Parathyroid adenoma (tissue), 2 donors: Measurements from ENCODE around the gene SLC26A3.

Experiments
- H2AFZ ChIP-seq: fragments of 300-600 bp; sonication (generic); one replicate; pipeline ENCODE4 v1.7.0; 2017; ENCODE audit warnings: antibody characterized with exemption, mild to moderate bottlenecking
- H3K27ac ChIP-seq: fragments of 300-600 bp; sonication (generic); one replicate; pipeline ENCODE4 v1.7.0; 2017
- H3K27me3 ChIP-seq: fragments of 300-600 bp; sonication (generic); one replicate; pipeline ENCODE4 v1.7.0; 2017; ENCODE audit warnings: low read length; ENCODE audit not compliant: control insufficient read depth, insufficient read depth
- H3K36me3 ChIP-seq: fragments of 300-600 bp; sonication (generic); one replicate; pipeline ENCODE4 v1.7.0; 2017; ENCODE audit warnings: low read length; ENCODE audit not compliant: control insufficient read depth, insufficient read depth
- H3K4me1 ChIP-seq: fragments of 300-600 bp; sonication (generic); one replicate; pipeline ENCODE4 v1.7.0; 2017; ENCODE audit warnings: control low read depth
- H3K4me2 ChIP-seq: fragments of 300-600 bp; sonication (generic); one replicate; pipeline ENCODE4 v1.7.0; 2017; ENCODE audit warnings: low read length
- H3K4me3 ChIP-seq: fragments of 300-600 bp; sonication (generic); one replicate; pipeline ENCODE4 v1.7.0; 2017; ENCODE audit warnings: low read depth, low read length
- H3K79me2 ChIP-seq: fragments of 300-600 bp; sonication (generic); one replicate; pipeline ENCODE4 v1.7.0; 2017; ENCODE audit warnings: control low read depth
- H3K9ac ChIP-seq: fragments of 300-600 bp; sonication (generic); one replicate; pipeline ENCODE4 v1.7.0; 2017; ENCODE audit warnings: mild to moderate bottlenecking
- H3K9me3 ChIP-seq: fragments of 300-600 bp; sonication (generic); one replicate; pipeline ENCODE4 v1.7.0; 2017; ENCODE audit warnings: low read length; ENCODE audit not compliant: control insufficient read depth
- TF ChIP-seq, protein P1 (sequence below): fragments of 300-600 bp; sonication (generic); IDR thresholded peaks from one replicate; pipeline ENCODE4 v1.7.0; 2017; ENCODE audit warnings: antibody characterized with exemption, mild to moderate bottlenecking
- donor health status: primary hyperparathyroidism.

SLC26A3 gene

GRCh38 chr7:107846324-107846723, 43.3 kb upstream of the SLC26A3 start:
- Histone ChIP-seq H3K36me3 (no peaks in the 10 kb centered on the region), H3K79me2 (no peaks in the 10 kb centered on the region), H3K9ac (no peak overlapping the region), H2AFZ (no peak overlapping the region), H3K27me3 (no peaks in the 10 kb centered on the region), H3K4me3 (no peak overlapping the region), H3K4me2 (no peak overlapping the region), H3K27ac (no peak overlapping the region), H3K9me3 (no peaks in the 10 kb centered on the region), H3K4me1 (no peaks in the 10 kb centered on the region)
- TF ChIP-seq, protein P1, sequence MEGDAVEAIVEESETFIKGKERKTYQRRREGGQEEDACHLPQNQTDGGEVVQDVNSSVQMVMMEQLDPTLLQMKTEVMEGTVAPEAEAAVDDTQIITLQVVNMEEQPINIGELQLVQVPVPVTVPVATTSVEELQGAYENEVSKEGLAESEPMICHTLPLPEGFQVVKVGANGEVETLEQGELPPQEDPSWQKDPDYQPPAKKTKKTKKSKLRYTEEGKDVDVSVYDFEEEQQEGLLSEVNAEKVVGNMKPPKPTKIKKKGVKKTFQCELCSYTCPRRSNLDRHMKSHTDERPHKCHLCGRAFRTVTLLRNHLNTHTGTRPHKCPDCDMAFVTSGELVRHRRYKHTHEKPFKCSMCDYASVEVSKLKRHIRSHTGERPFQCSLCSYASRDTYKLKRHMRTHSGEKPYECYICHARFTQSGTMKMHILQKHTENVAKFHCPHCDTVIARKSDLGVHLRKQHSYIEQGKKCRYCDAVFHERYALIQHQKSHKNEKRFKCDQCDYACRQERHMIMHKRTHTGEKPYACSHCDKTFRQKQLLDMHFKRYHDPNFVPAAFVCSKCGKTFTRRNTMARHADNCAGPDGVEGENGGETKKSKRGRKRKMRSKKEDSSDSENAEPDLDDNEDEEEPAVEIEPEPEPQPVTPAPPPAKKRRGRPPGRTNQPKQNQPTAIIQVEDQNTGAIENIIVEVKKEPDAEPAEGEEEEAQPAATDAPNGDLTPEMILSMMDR: no peak

DNA sequence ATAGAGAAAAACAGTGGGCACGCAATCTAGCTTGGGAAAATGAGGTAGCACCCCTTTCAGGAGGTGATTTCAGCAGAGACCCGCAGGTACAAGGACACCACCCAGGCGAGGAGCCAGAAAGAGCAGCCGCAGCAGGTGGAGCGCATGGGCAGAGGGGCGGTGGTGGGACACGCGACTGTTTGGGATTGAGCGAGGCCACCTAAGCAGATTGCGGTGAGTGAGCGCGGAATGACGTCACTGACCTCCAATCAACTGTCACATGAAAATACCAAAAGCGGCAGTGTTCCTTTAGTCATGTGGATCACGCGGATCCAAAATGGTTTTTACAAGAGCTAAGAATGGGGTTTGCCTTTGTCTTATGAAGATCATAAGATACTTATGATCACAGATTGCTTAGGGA, 40.2 kb upstream of the SLC26A3 start:
- Histone ChIP-seq H3K79me2 (no peaks in the 10 kb centered on the region), H3K4me3 (no peak overlapping the region), H3K9me3 (no peaks in the 10 kb centered on the region), H2AFZ (no peak overlapping the region), H3K36me3 (no peaks in the 10 kb centered on the region), H3K27me3 (no peaks in the 10 kb centered on the region), H3K4me2 (no peak overlapping the region), H3K9ac (no peak overlapping the region), H3K4me1 (no peaks in the 10 kb centered on the region), H3K27ac (no peak overlapping the region)
- TF ChIP-seq, protein P1: no peak

- Histone ChIP-seq H3K27me3 (no peaks in the 10 kb centered on the region), H3K79me2 (no peaks in the 10 kb centered on the region), H3K4me3 (no peak overlapping the region), H3K27ac (no peak overlapping the region), H3K4me1 (no peaks in the 10 kb centered on the region), H2AFZ (no peak overlapping the region), H3K9me3 (no peaks in the 10 kb centered on the region), H3K9ac (no peak overlapping the region), H3K4me2 (no peak overlapping the region), H3K36me3 (no peaks in the 10 kb centered on the region)
- TF ChIP-seq, protein P1: no peak
Measured at GRCh38 chr7:107842213-107842612, 39.2 kb upstream of the SLC26A3 start.

DNA sequence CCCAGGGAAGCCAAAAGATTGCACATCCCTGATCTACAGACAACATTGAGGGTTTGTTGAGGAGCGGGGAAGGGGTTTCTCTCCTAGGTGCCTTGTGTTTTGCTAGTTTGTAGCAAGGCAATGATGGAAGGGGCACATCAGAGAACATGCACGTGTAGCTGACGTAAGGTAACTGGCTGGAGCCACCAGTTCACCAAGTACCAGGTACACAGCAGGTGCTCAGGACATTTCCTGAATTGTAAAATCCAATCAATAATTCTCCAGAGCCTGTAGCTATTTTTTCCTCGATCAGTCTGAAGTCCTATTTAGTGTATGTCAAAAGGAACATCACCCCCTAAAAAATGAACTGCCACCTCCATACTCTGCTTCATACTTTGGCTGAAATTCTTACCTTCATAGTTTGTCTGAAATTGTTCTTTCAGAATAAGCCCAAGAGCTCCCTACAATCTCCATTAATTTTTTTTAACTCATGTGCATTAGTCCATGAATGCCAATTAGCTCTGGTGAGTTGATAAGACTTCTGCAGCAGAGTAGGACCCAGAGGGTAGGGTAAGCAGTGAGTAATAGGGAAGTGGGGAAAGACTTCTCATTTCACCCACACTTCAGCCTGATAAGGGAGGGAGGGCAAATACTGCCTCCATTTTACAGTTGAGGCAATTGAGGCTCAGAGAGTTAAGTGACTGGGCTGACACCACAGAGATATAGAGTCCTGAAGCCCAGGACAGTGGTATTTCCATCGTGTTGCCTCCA, 36.0 kb upstream of the SLC26A3 start:
- Histone ChIP-seq H3K36me3 (no peaks in the 10 kb centered on the region), H3K4me2 (no peak overlapping the region), H3K9me3 (no peaks in the 10 kb centered on the region), H3K9ac (no peak overlapping the region), H3K4me1 (no peaks in the 10 kb centered on the region), H2AFZ (no peak overlapping the region), H3K27ac (no peak overlapping the region), H3K27me3 (no peaks in the 10 kb centered on the region), H3K79me2 (no peaks in the 10 kb centered on the region), H3K4me3 (no peak overlapping the region)
- TF ChIP-seq, protein P1: no peak

GRCh38 chr7:107838024-107838601, 35.1 kb upstream of the SLC26A3 start:
- H3K27ac ChIP-seq: no peak overlapping the region
- H3K79me2 ChIP-seq: no peaks in the 10 kb centered on the region

More at GRCh38 chr7:107838024-107838601, 35.1 kb upstream of the SLC26A3 start:
- H3K9me3 ChIP-seq: no peaks in the 10 kb centered on the region
- no peak overlapping the region for H3K4me3 ChIP-seq
- no peaks in the 10 kb centered on the region for H3K36me3 ChIP-seq
- no peak overlapping the region for H3K4me2 ChIP-seq
- no peaks in the 10 kb centered on the region for H3K27me3 ChIP-seq
- H3K4me1 ChIP-seq: no peaks in the 10 kb centered on the region
- no peak overlapping the region for H3K9ac ChIP-seq
- TF ChIP-seq, protein P1: no peak
- no peak overlapping the region for H2AFZ ChIP-seq
